Measurements from ENCODE around the gene TYMS.

GRCh38 chr18:654601-655000, 2.9 kb upstream of the TYMS start:
- TF ChIP-seq POLR2A (IDR thresholded peaks at IDR 0.05; ENCODE audit: low read depth, low read length), result no peak
- TF ChIP-seq, protein P1, sequence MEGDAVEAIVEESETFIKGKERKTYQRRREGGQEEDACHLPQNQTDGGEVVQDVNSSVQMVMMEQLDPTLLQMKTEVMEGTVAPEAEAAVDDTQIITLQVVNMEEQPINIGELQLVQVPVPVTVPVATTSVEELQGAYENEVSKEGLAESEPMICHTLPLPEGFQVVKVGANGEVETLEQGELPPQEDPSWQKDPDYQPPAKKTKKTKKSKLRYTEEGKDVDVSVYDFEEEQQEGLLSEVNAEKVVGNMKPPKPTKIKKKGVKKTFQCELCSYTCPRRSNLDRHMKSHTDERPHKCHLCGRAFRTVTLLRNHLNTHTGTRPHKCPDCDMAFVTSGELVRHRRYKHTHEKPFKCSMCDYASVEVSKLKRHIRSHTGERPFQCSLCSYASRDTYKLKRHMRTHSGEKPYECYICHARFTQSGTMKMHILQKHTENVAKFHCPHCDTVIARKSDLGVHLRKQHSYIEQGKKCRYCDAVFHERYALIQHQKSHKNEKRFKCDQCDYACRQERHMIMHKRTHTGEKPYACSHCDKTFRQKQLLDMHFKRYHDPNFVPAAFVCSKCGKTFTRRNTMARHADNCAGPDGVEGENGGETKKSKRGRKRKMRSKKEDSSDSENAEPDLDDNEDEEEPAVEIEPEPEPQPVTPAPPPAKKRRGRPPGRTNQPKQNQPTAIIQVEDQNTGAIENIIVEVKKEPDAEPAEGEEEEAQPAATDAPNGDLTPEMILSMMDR (IDR thresholded peaks at IDR 0.05; ENCODE audit: extremely low read depth in 1 of 2, insufficient read depth in 1 of 2, low read depth in 1 of 2, low read length in 2 of 2), result no peak
- no peak for TF ChIP-seq POLR2AphosphoS5 (IDR thresholded peaks at IDR 0.05; ENCODE audit: insufficient read depth, low read depth, low read length)
- no peak for TF ChIP-seq EZH2 (IDR thresholded peaks at IDR 0.05; ENCODE audit: borderline replicate concordance, low read depth, low read length, severe bottlenecking)
- TF ChIP-seq, protein P2, sequence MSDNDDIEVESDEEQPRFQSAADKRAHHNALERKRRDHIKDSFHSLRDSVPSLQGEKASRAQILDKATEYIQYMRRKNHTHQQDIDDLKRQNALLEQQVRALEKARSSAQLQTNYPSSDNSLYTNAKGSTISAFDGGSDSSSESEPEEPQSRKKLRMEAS (IDR thresholded peaks at IDR 0.05; ENCODE audit: insufficient read depth, insufficient read length), result no peak
- TF ChIP-seq MYC (IDR thresholded peaks at IDR 0.05; ENCODE audit: low read depth, low read length), result no peak
- TF ChIP-seq JUN (IDR thresholded peaks at IDR 0.05; ENCODE audit: borderline replicate concordance, insufficient read depth, insufficient read length, low read depth), result no peak
- no peak for TF ChIP-seq GATA2 (IDR thresholded peaks at IDR 0.05; ENCODE audit: insufficient read depth, insufficient read length, low read depth, low read length)
